GM12878 (cell line): Measurements from ENCODE around the gene EEFSEC. TPM values are rescaled to one million over a fixed set of nuclear protein-coding genes. Genes with fewer than 3 reads are reported as not detected.

Source experiments
- ATAC-seq: fragments of 200-7000 bp; cut with Tn5 transposase; 3 replicates; pipeline ENCODE4 v1.9.1; 2020; ENCODE audit warnings: mild to moderate bottlenecking, moderate library complexity
- BruUV-seq: library from RNA; stranded (reverse); fragments of 400-500 nt; replicated peaks from 2 replicates; lab custom pipeline; 2021; lab: Mats Ljungman, UMichigan
- CTCF ChIA-PET: fragments of 300-600 bp; sonication (Branson Sonifier 250); formaldehyde crosslinking; extraction: SDS; loops from one replicate; lab custom pipeline; 2021; ENCODE audit warnings: inconsistent platforms; lab: Yijun Ruan, JAX
- POLR2A ChIA-PET: fragments of 350-600 bp; formaldehyde crosslinking; extraction: SDS; loops from one replicate; lab custom pipeline; 2021; ENCODE audit warnings: inconsistent platforms; lab: Charles Lee
- RAD21 ChIA-PET: fragments of 300-600 bp; sonication (Branson Sonifier 250); formaldehyde crosslinking; loops from one replicate; lab custom pipeline; 2023; ENCODE audit warnings: antibody characterized with exemption; ENCODE audit not compliant: unreplicated experiment; lab: Charles Lee
- SMC1A ChIA-PET: fragments of 300-600 bp; sonication (Branson Sonifier 250); formaldehyde crosslinking; loops from one replicate; lab custom pipeline; 2023; ENCODE audit not compliant: unreplicated experiment, uncharacterized antibody; lab: Charles Lee
- DNase-seq: peaks from one replicate; pipeline ENCODE4 v3.0.0-alpha.2; 2011; ENCODE audit warnings: low read depth, low spot score
- FAIRE-seq: peaks from 3 replicates; lab custom pipeline; 2011; peaks lifted over from hg19 to GRCh38; lab: Jason Lieb, UNC
- H2AFZ ChIP-seq: 2 replicates; pipeline ENCODE4 v1.6.0; 2011; ENCODE audit warnings: low read depth, low read length, control low read depth; ENCODE audit not compliant: control insufficient read depth
- H3K27ac ChIP-seq: 2 replicates; pipeline ENCODE4 v1.5.1; 2011; ENCODE audit warnings: control low read depth; ENCODE audit not compliant: control insufficient read depth, insufficient read depth
- H3K27me3 ChIP-seq, 2 experiments: replicated peaks in 1 of 2; 2 replicates each; pipeline versions ENCODE4 v1.6.0 to v1.6.1; 2011; ENCODE audit warnings: low read length in 1 of 2; ENCODE audit not compliant: control insufficient read depth in 2 of 2, insufficient read depth in 2 of 2
- H3K36me3 ChIP-seq, 2 experiments: 2 replicates each; pipeline ENCODE4 v1.5.1; 2011; ENCODE audit warnings: low read length in 1 of 2; ENCODE audit not compliant: control insufficient read depth in 2 of 2, insufficient read depth in 2 of 2
- H3K4me1 ChIP-seq: 2 replicates; pipeline ENCODE4 v1.6.1; 2011; ENCODE audit warnings: mild to moderate bottlenecking, low read length, moderate library complexity, mixed read lengths; ENCODE audit not compliant: control insufficient read depth, insufficient read depth
- H3K4me2 ChIP-seq: 2 replicates; pipeline ENCODE4 v1.6.0; 2011; ENCODE audit warnings: control low read depth; ENCODE audit not compliant: control insufficient read depth, insufficient read depth
- H3K4me3 ChIP-seq: fragments of 200-600 bp; sonication (generic); 2 replicates; pipeline ENCODE4 v1.5.1; 2016
- H3K79me2 ChIP-seq: 2 replicates; pipeline ENCODE4 v1.6.0; 2011; ENCODE audit warnings: low read length; ENCODE audit not compliant: control insufficient read depth, insufficient read depth
- H3K9ac ChIP-seq: 2 replicates; pipeline ENCODE4 v1.8.0; 2011; ENCODE audit warnings: low read length, control low read depth, mixed read lengths; ENCODE audit not compliant: control insufficient read depth, insufficient read depth
- H3K9me3 ChIP-seq: replicated peaks from 3 replicates; pipeline ENCODE4 v1.5.1; 2011; ENCODE audit warnings: mild to moderate bottlenecking, low read length; ENCODE audit not compliant: control insufficient read depth, insufficient read depth
- H4K20me1 ChIP-seq: 2 replicates; pipeline ENCODE4 v1.6.0; 2011; ENCODE audit not compliant: control insufficient read depth, insufficient read depth
- BHLHE40 ChIP-seq, 2 experiments: fragments of 450-650 bp in 1 of 2; IDR thresholded peaks; 2 replicates each; pipeline ENCODE4 v1.6.1; 2011 to 2017; ENCODE audit warnings: low read depth in 2 of 2, borderline replicate concordance in 1 of 2, improper control_type of control experiment in 1 of 2, low read length in 1 of 2, mild to moderate bottlenecking in 1 of 2
- CTCF ChIP-seq, 3 experiments: IDR thresholded peaks in 2 of 3; conservative IDR thresholded peaks in 1 of 3; 2 replicates each; pipeline ENCODE4 v1.5.1; 2011; ENCODE audit warnings: low read depth in 3 of 3, low read length in 3 of 3, mild to moderate bottlenecking in 3 of 3, control low read depth in 2 of 3, moderate library complexity in 2 of 3, inconsistent platforms in 1 of 3, mixed read lengths in 1 of 3; ENCODE audit not compliant: control insufficient read depth in 2 of 3, insufficient read depth in 1 of 3; ENCODE audit errors: extremely low read depth in 1 of 3
- IRF4 ChIP-seq: IDR thresholded peaks from 2 replicates; pipeline ENCODE4 v1.6.1; 2011; ENCODE audit warnings: low read depth, low read length
- NFYA ChIP-seq: IDR thresholded peaks from 2 replicates; pipeline ENCODE4 v1.6.1; 2011; ENCODE audit warnings: low read depth, mild to moderate bottlenecking, low read length, improper control_type of control experiment, borderline replicate concordance
- PBX3 ChIP-seq: IDR thresholded peaks from 2 replicates; pipeline ENCODE4 v1.6.1; 2011; ENCODE audit warnings: mild to moderate bottlenecking, low read depth, low read length, moderate library complexity; ENCODE audit not compliant: insufficient replicate concordance
- RBBP5 ChIP-seq: fragments of 200-600 bp; sonication (generic); conservative IDR thresholded peaks from 2 replicates; pipeline ENCODE4 v1.6.1; 2016
- RELB ChIP-seq: fragments of 450-650 bp; IDR thresholded peaks from 2 replicates; pipeline ENCODE4 v1.6.1; 2017; ENCODE audit warnings: low read depth, mild to moderate bottlenecking, moderate library complexity
- TAF1 ChIP-seq: IDR thresholded peaks from 2 replicates; pipeline ENCODE4 v1.6.1; 2011; ENCODE audit warnings: mild to moderate bottlenecking, low read depth, low read length, borderline replicate concordance
- TARDBP ChIP-seq: IDR thresholded peaks from 2 replicates; pipeline ENCODE4 v1.6.1; 2016; ENCODE audit warnings: borderline replicate concordance
- TCF3 ChIP-seq: IDR thresholded peaks from 2 replicates; pipeline ENCODE4 v1.6.1; 2012; ENCODE audit warnings: low read depth, mild to moderate bottlenecking, low read length, borderline replicate concordance; ENCODE audit not compliant: insufficient read depth
- TCF7 ChIP-seq: IDR thresholded peaks from 2 replicates; pipeline ENCODE4 v1.6.1; 2014; ENCODE audit warnings: antibody characterized with exemption, borderline replicate concordance
- ZNF384 ChIP-seq: IDR thresholded peaks from 2 replicates; pipeline ENCODE4 v1.6.1; 2012; ENCODE audit warnings: low read depth, mild to moderate bottlenecking, low read length, improper control_type of control experiment, borderline replicate concordance
- WGBS: methylation state at CpG from one replicate; pipeline ENCODE4 v1.1.6; 2016; ENCODE audit warnings: low lambda C conversion rate; ENCODE audit not compliant: insufficient replicate concordance, insufficient coverage; ENCODE audit errors: missing lambda C conversion rate; 5-methylcytosine and 5-hydroxymethylcytosine counted together
- in situ Hi-C: fragments of 300-500 bp; cut with MboI; formaldehyde crosslinking; loops from 9 replicates; pipeline ENCODE4 v1.14.3; 2018; ENCODE audit warnings: mixed read lengths
- intact Hi-C: fragments of 100-400 bp; cut with micrococcal nuclease; formaldehyde crosslinking; loops from one replicate; pipeline ENCODE4 v1.14.2; 2022; ENCODE audit not compliant: unreplicated experiment
- polyA plus RNA-seq, 11 experiments: library from polyadenylated mRNA; depleted of rRNA in 4 of 11; unstranded in 6 of 11; stranded (reverse) in 5 of 11; fragments of >200 nt; fragmentation: Nextera tagmentation in 4 of 11; fragmentation: Illumina TruSeq in 1 of 11; extraction: Ambion mirVana in 4 of 11; extraction: Trizol in 1 of 11; gene quantifications; 1 replicate in 1 of 11; 2 replicates in 10 of 11; pipeline versions ENCODE4 v1.2.1 to v1.2.3, GENCODE V29; 2011 to 2016; ENCODE audit warnings: inconsistent platforms in 2 of 11, missing spikeins in 2 of 11, low read depth in 1 of 11
- total RNA-seq, 4 experiments: library from RNA; depleted of rRNA in 3 of 4; stranded (reverse); fragments of >200 nt in 3 of 4; fragmentation: Illumina TruSeq in 1 of 4; extraction: Trizol in 1 of 4; gene quantifications; 2 replicates each; pipeline versions ENCODE4 v1.2.1 to v1.2.3, GENCODE V29; 2013 to 2021

EEFSEC gene
- total and polyA plus RNA-seq, 10 of the 15 experiments (the other 5 are each of a cell fraction or from before 2014, with no cell fraction given), result 0.29 to 29.1 (median 16.1) TPM

GRCh38 chr3:128273841-128274573 lies 120.7 kb downstream of the EEFSEC start:
- 84% methylated on average over 11 of the region's 11 CpGs for WGBS
- Histone ChIP-seq H3K9me3 (no peaks in the 10 kb centered on the region), H3K79me2 (no peaks in the 10 kb centered on the region), H3K36me3 (no peaks in the 10 kb centered on the region; a peak in 1 of 4 replicates), H3K27me3 (no peaks in the 10 kb centered on the region), H4K20me1 (no peaks in the 10 kb centered on the region), H2AFZ (no peak overlapping the region), H3K4me2 (no peak overlapping the region), H3K4me3 (no peak overlapping the region), H3K27ac (no peak overlapping the region), H3K9ac (no peak overlapping the region), H3K4me1 (no peaks in the 10 kb centered on the region)
- ChIA-PET CTCF (no interaction called here), POLR2A (no interaction called here), SMC1A (interaction anchor here (1.7 kb wide), 1 partner anchor 18 kb away, joined by 4 read pairs; no protein-coding TSS in a partner anchor), RAD21 (no interaction called here)
- intact Hi-C loops (no loop called here), in situ Hi-C loops (no loop called here)
- ATAC-seq, result no peak
- no peak for FAIRE-seq
- TF ChIP-seq TARDBP (no peak), NFYA (no peak), TCF3 (no peak), ZNF384 (no peak), RBBP5 (no peak)
- no TSS peak for BruUV-seq
- DNase-seq, result no peak

- Histone ChIP-seq H3K9me3 (no peaks in the 10 kb centered on the region), H3K4me2 (no peak overlapping the region), H3K9ac (no peak overlapping the region), H2AFZ (no peak overlapping the region), H3K27ac (no peak overlapping the region), H3K27me3 (no peaks in the 10 kb centered on the region), H3K4me1 (no peaks in the 10 kb centered on the region), H3K4me3 (no peak overlapping the region), H4K20me1 (no peaks in the 10 kb centered on the region), H3K36me3 (no peaks in the 10 kb centered on the region), H3K79me2 (no peaks in the 10 kb centered on the region)
- ATAC-seq, result no peak
- CTCF ChIA-PET, result no interaction called here
- RAD21 ChIA-PET, result no interaction called here
- in situ Hi-C loops (no loop called here), intact Hi-C loops (no loop called here)
- 92% methylated on average over 7 of the region's 7 CpGs for WGBS
- FAIRE-seq, result no peak
- no peak for DNase-seq
- POLR2A ChIA-PET, result no interaction called here
- SMC1A ChIA-PET, result interaction anchor here (1.7 kb wide), 1 partner anchor 17 kb away, joined by 4 read pairs; no protein-coding TSS in a partner anchor
- BruUV-seq, result no TSS peak
- TF ChIP-seq CTCF (IDR thresholded peaks at IDR 0.05 in 2 of 3, conservative IDR thresholded peaks at IDR 0.05 in 1 of 3; ENCODE audit: control insufficient read depth in 2 of 3, extremely low read depth in 1 of 3, insufficient read depth in 1 of 3, low read depth in 3 of 3, low read length in 3 of 3) (no peak), TAF1 (no peak), BHLHE40 (IDR thresholded peaks at IDR 0.05; ENCODE audit: borderline replicate concordance in 1 of 2, low read depth in 2 of 2, low read length in 1 of 2) (no peak), IRF4 (no peak), TCF7 (no peak), RELB (no peak), PBX3 (no peak)
Observed at GRCh38 chr3:128274837-128275236, 121.6 kb downstream of the EEFSEC start.
